Heart left ventricle (tissue), 16 donors: ENCODE results near the gene FAM168B. TPM values are rescaled to one million over a fixed set of nuclear protein-coding genes. Genes with fewer than 3 reads are reported as not detected.

Experiments
- ATAC-seq, 4 donors: fragments of 200-7000 bp; cut with Tn5 transposase; one replicate each; pipeline ENCODE4 v1.9.1; 2020 to 2022; ENCODE audit warnings: moderate library complexity in 4 of 4, mild to moderate bottlenecking in 3 of 4, moderate number of reproducible peaks in 1 of 4
- DNase-seq, 5 donors: peaks; one replicate each; pipeline ENCODE4 v3.0.0-alpha.2; 2020
- H3K27ac ChIP-seq, 12 donors: fragments of 200-600 bp; sonication (generic) in 4 of 12; one replicate each; pipeline versions ENCODE4 v1.5.0 to v1.8.0; 2016 to 2022; ENCODE audit warnings: mild to moderate bottlenecking in 2 of 12
- H3K27me3 ChIP-seq, 9 donors: fragments of 200-600 bp; sonication (generic) in 2 of 9; one replicate each; pipeline versions ENCODE4 v1.5.1 to v1.8.0; 2016 to 2022; ENCODE audit warnings: mild to moderate bottlenecking in 3 of 9
- H3K36me3 ChIP-seq, 9 donors: fragments of 200-600 bp; sonication (generic) in 2 of 9; one replicate each; pipeline versions ENCODE4 v1.5.0 to v1.8.0; 2018 to 2022; ENCODE audit warnings: mild to moderate bottlenecking in 2 of 9
- H3K4me1 ChIP-seq, 12 donors: fragments of 200-600 bp; sonication (generic) in 4 of 12; one replicate each; pipeline versions ENCODE4 v1.5.0 to v1.8.0; 2016 to 2022; ENCODE audit warnings: mild to moderate bottlenecking in 3 of 12
- H3K4me3 ChIP-seq, 12 donors: fragments of 200-600 bp; sonication (generic) in 4 of 12; one replicate each; pipeline versions ENCODE4 v1.5.0 to v1.8.0; 2017 to 2022; ENCODE audit warnings: mild to moderate bottlenecking in 9 of 12, moderate library complexity in 4 of 12
- H3K9me3 ChIP-seq, 12 donors: fragments of 200-600 bp; sonication (generic) in 4 of 12; one replicate each; pipeline versions ENCODE4 v1.5.0 to v1.8.0; 2016 to 2022; ENCODE audit warnings: mild to moderate bottlenecking in 1 of 12
- POLR2A ChIP-seq, 2 donors: fragments of 450-650 bp; IDR thresholded peaks; one replicate each; pipeline ENCODE4 v1.6.1; 2017; ENCODE audit warnings: antibody characterized with exemption in 2 of 2, mild to moderate bottlenecking in 2 of 2, moderate library complexity in 2 of 2
- WGBS, 4 donors: extraction: QIAGEN DNeasy Blood & Tissue Kit in 2 of 4; methylation state at CpG; one replicate each; pipeline versions ENCODE4 v1.1.5 to v1.1.7; 2013 to 2018; 5-methylcytosine and 5-hydroxymethylcytosine counted together
- intact Hi-C, 10 donors: fragments of 100-400 bp; cut with DNase I; formaldehyde crosslinking; loops; one replicate each; pipeline versions ENCODE4 v1.11.1 to v1.14.2; 2022
- polyA plus RNA-seq, 2 donors: library from polyadenylated mRNA; stranded (reverse); fragments of 200-250 nt; gene quantifications; one replicate each; pipeline ENCODE4 v1.2.3, GENCODE V29; 2013
- total RNA-seq, 9 donors: library from RNA; depleted of rRNA in 2 of 9; stranded (reverse); fragments of >200 nt in 2 of 9; fragmentation: NEBNext Ultra II Directional in 3 of 9; extraction: Animal tissue kit (Norgen Biotek cat#: 25700) in 3 of 9; gene quantifications; one replicate each; pipeline versions ENCODE4 v1.1.0 to v1.2.4, GENCODE V29; 2016 to 2023
- TF ChIP-seq, protein P1 (sequence below), 12 donors: fragments of 200-600 bp; sonication (generic) in 4 of 12; IDR thresholded peaks; one replicate each; pipeline versions ENCODE4 v1.5.0 to v1.8.0; 2018 to 2022; ENCODE audit warnings: antibody characterized with exemption in 12 of 12, mild to moderate bottlenecking in 5 of 12
- donor health status: ischemic (EF 13 %, LVEDD 7.1; RV severe dilation, severe dysfunction).
- donor health status: healthy with polysubstance abuse.
- donor health status: DM: no; HTN: yes; CAD: no.
- donor health status: DM: no; HTN: no; CAD: no.
- donor health status: ischemic (EF 25% LVEDD 6.9; RV normal size, moderate dysfunction).
- donor health status: ischemic (EF 25% LVEDD 5.7; RV mildly dilated, moderate dysfunction).
- donor health status: healthy.
- donor health status: DM: yes; HTN: yes; CAD: no.
- donor health status: ischemic (EF 35%, LVEDD 5.7; RV mildly dilated, moderate dysfunction).
- donor health status: nonischemic (EF 11% LVEDD 7.7; RV severe dilation, severe dysfunction).
- donor health status: DM: yes; HTN: yes; CAD: no.
- donor health status: PGD.
- donor health status: ischemic (EF 29% LVEDD 5.4; RV normal size, mild dysfunction).
- donor health status: nonischemic (EF 23%, LVEDD 6.1; RV moderate dilation, normal function).

Gene FAM168B
- total and polyA plus RNA-seq, 11 donors, result 23.0 to 174 (median 86.9) TPM

DNA sequence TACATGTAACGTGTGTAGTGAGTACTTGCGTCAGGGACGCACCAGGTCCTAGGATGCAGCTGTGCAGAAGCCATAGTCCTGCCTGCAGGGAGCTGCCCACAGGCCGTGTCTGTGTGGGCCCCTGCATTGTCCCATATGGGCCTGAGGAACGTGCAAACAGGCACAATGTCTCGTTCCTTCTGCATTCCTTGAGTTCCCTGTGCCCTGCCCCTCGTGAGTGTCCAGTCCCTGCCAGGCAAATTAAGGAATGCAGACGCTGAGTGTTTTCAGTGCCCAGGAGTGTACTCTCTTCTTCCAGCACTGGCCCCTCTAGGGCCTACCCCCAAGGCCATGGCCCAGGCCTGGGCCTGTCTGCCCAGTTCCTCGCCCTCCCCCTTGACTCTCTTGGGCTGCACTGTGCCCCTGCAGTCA lies 61.8 kb downstream of the FAM168B start:
- H3K27ac ChIP-seq, result no peak overlapping the region
- TF ChIP-seq, protein P1, sequence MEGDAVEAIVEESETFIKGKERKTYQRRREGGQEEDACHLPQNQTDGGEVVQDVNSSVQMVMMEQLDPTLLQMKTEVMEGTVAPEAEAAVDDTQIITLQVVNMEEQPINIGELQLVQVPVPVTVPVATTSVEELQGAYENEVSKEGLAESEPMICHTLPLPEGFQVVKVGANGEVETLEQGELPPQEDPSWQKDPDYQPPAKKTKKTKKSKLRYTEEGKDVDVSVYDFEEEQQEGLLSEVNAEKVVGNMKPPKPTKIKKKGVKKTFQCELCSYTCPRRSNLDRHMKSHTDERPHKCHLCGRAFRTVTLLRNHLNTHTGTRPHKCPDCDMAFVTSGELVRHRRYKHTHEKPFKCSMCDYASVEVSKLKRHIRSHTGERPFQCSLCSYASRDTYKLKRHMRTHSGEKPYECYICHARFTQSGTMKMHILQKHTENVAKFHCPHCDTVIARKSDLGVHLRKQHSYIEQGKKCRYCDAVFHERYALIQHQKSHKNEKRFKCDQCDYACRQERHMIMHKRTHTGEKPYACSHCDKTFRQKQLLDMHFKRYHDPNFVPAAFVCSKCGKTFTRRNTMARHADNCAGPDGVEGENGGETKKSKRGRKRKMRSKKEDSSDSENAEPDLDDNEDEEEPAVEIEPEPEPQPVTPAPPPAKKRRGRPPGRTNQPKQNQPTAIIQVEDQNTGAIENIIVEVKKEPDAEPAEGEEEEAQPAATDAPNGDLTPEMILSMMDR (IDR thresholded peaks at IDR 0.05), result no peak
- no peak for TF ChIP-seq POLR2A (IDR thresholded peaks at IDR 0.05)
- H3K27me3 ChIP-seq, result peaks cover 0 to 25% (median 7%) of the 10 kb centered on the region in 9 donors
- 79 to 85% (median 81%) methylated on average over 8 to 9 of the region's 9 CpGs for WGBS, 4 donors
- no peaks in the 10 kb centered on the region for H3K36me3 ChIP-seq
- ATAC-seq, result peak in 1 of 4 donors; percentile 12
- DNase-seq, result no peak
- H3K4me3 ChIP-seq, result no peak overlapping the region
- no peaks in the 10 kb centered on the region for H3K9me3 ChIP-seq
- intact Hi-C loops, result no loop called here
- H3K4me1 ChIP-seq, result peaks cover 0 to 13% (median 0%) of the 10 kb centered on the region in 12 donors

DNA sequence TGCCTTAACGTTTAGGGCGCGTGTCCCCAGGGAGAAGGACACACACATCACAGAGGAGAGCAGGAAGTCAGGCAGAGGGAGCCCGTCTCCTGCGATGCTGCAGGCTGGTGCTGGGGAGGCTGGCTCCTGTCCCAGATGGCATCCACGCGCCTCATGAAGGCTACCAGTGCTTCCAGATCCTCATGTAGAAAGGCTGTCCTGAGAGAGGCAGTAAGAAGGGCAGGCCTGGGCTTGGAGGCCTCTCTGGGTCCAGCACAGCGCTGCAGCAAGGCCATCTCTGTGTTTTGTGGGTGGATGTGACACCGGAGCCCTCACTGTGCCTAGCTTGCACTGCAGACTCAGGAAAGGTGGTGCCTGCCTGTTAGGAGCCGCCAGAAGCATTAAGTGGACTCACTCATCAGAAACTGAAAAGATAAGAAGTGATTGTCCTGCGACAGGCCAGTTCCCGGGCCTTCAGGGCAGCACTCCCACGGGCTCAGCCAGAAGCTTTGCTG lies 62.7 kb downstream of the FAM168B start:
- H3K4me1 ChIP-seq, result peaks cover 0 to 12% (median 0%) of the 10 kb centered on the region in 12 donors
- intact Hi-C loops, result no loop called here

DNA sequence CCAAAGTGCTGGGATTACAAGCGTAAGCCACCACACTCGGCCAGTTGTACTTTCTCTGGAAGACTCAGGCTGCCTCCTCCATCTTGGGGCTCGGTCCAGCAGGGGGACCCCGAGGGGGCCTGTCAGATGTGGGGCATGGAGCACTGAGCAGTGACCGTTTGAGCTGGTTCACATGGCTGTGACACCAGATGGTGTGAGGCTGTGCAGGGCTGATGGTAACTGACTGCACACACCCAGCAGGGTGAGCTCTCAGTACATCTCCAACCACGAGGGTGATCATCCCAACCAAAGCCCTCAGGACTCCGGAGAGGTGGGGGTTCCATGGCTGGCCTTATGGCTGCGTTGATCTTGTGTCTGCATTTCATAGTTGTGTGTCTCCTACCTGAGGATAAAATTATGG lies 63.4 kb downstream of the FAM168B start:
- Histone ChIP-seq H3K4me1 (peaks cover 0 to 6% (median 0%) of the 10 kb centered on the region in 12 donors), H3K9me3 (no peaks in the 10 kb centered on the region), H3K27me3 (peaks cover 0 to 13% (median 0%) of the 10 kb centered on the region in 9 donors), H3K27ac (no peak overlapping the region), H3K4me3 (no peak overlapping the region), H3K36me3 (no peaks in the 10 kb centered on the region)
- DNase-seq (no peak), ATAC-seq (no peak)
- 62 to 76% (median 67%) methylated on average over 7 to 8 of the region's 8 CpGs for WGBS, 4 donors
- TF ChIP-seq, protein P1 (IDR thresholded peaks at IDR 0.05), result no peak
- TF ChIP-seq POLR2A (IDR thresholded peaks at IDR 0.05), result no peak
- intact Hi-C loops, result no loop called here

More for the DNA sequence above, 62.7 kb downstream of the FAM168B start:
- no peaks in the 10 kb centered on the region for H3K9me3 ChIP-seq
- ATAC-seq (peak; percentile 35 to 73 (median 45)), DNase-seq (peak in 1 of 5 donors; percentile 54)
- 34 to 47% (median 41%) methylated on average over 9 to 13 of the region's 13 CpGs for WGBS, 4 donors
- H3K4me3 ChIP-seq, result no peak overlapping the region
- no peak for TF ChIP-seq POLR2A (IDR thresholded peaks at IDR 0.05)
- TF ChIP-seq, protein P1 (IDR thresholded peaks at IDR 0.05), result no peak
- H3K27me3 ChIP-seq, result peaks cover 0 to 16% (median 0%) of the 10 kb centered on the region in 9 donors
- H3K36me3 ChIP-seq, result no peaks in the 10 kb centered on the region
- no peak overlapping the region for H3K27ac ChIP-seq

DNA sequence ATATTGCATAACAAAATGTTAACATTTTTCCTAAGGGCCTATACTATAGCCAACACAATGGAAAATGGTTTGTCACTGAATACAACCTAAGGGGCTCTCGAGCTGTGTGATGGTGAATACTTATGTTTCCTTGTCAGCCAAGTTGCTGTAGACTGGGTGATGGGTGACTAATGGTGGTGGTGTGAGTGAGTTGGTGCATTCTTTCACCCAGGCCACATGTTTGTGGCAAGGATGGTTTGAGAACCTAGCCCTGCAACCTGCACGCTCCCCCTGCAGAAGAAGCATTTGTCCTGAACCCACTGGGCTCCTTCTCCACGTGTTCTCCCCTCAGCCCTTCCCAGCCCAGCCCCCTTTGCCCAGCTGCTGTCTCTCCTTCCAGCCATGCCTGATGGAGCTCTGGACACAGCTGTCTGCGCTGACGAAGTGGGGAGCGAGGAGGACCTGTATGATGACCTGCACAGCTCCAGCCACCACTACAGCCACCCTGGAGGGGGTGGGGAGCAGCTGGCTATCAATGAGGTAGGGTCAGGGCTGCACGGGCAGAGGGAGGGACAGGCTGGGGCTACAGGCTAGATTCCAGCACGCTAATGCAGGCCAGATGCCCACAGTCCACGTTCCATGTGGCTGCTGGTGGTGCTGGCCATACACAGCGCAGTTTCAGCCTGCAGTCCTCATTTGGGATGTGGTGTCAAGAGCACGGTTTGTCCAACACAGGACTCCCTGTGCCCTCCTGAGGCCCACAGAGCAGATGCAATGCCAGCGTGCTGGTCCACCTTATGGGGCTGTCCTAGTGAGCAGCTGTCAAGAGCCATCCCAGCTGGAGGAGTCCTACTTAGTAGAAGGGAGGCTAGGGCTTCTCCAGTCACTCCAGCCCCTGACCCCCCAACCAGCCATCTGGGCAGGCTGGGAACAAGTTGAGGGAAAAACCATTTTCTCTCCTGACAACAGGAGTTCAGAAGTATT lies 65.4 kb downstream of the FAM168B start:
- no peak overlapping the region for H3K27ac ChIP-seq
- no peak overlapping the region for H3K4me3 ChIP-seq
- TF ChIP-seq POLR2A (IDR thresholded peaks at IDR 0.05), result no peak
- TF ChIP-seq, protein P1 (IDR thresholded peaks at IDR 0.05), result no peak
- intact Hi-C loops, result no loop called here
- H3K4me1 ChIP-seq, result no peaks in the 10 kb centered on the region
- no peaks in the 10 kb centered on the region for H3K9me3 ChIP-seq
- no peak for ATAC-seq
- H3K27me3 ChIP-seq, result peaks cover 0 to 5% (median 0%) of the 10 kb centered on the region in 9 donors
- no peaks in the 10 kb centered on the region for H3K36me3 ChIP-seq
- whole genome bisulfite sequencing, 4 donors, result 80 to 89% (median 83%) methylated on average over 11 to 12 of the region's 12 CpGs
- no peak for DNase-seq
